Measurements from ENCODE around the gene USB1.

The USB1 gene

DNA sequence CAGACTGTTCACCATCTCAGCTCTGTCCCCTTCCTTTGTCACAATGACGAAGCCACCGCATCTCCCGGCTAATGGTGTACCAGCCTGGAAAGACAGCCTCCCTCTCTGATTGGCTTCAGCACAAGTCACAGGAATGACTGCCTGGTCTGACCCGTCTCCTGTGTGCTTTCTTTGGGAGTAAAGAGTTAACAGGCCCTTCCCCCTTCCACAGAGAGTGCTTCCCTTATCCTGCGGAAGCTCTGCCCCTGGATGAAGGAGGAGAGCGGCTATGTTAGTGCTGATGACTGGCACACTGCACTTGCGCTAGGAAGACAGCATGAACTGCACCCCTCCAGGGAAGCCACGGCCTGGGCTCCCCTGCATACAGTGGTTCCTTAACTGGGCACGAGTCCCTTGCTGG lies 11.3 kb downstream of the USB1 start:
- no peak for DNase-seq (ENCODE audit: low read depth)
- no peak overlapping the region for H3K4me3 ChIP-seq (ENCODE audit: low read length)
- TF ChIP-seq, protein P1, sequence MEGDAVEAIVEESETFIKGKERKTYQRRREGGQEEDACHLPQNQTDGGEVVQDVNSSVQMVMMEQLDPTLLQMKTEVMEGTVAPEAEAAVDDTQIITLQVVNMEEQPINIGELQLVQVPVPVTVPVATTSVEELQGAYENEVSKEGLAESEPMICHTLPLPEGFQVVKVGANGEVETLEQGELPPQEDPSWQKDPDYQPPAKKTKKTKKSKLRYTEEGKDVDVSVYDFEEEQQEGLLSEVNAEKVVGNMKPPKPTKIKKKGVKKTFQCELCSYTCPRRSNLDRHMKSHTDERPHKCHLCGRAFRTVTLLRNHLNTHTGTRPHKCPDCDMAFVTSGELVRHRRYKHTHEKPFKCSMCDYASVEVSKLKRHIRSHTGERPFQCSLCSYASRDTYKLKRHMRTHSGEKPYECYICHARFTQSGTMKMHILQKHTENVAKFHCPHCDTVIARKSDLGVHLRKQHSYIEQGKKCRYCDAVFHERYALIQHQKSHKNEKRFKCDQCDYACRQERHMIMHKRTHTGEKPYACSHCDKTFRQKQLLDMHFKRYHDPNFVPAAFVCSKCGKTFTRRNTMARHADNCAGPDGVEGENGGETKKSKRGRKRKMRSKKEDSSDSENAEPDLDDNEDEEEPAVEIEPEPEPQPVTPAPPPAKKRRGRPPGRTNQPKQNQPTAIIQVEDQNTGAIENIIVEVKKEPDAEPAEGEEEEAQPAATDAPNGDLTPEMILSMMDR (IDR thresholded peaks at IDR 0.05; ENCODE audit: insufficient read depth, low read depth, low read length, missing control alignments), result no peak

DNA sequence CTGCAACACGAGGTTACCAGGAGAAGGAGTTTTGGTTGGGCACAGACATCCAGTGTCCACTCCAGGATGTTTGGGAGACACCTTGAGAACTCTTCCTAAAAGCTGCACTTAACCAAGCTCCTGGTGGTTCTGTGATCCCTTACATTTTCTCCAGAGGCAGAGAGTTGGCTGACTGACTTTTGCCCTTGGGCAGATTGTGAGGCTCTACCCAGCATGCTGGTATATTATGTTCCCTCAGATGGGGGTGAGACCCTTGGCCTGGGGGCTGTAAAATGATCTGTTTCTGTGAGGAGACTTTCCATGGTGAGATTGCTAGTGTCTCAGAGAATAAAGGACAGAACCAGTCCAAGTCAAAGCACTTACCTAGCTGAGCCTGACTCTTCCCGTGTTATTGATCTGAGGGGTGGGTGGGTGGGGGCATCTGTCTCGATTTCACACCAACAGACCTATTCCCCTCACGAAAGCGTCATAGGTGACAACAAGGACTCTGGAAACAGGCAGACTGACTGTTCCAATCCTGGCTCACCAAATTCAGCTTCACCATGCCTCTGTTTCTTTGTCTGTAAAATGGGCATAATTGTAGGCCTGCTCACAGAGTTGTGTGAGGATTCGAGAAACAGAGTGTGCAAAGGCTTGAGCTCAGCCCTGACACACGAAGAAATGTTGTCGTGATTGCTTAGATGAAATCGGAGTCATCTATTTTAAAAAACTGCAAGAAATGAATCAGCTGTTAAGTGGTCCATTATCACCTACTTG lies 12.2 kb downstream of the USB1 start:
- DNase-seq (ENCODE audit: low read depth), result no peak
- H3K4me3 ChIP-seq (ENCODE audit: low read length), result no peak overlapping the region
- TF ChIP-seq, protein P1 (IDR thresholded peaks at IDR 0.05; ENCODE audit: insufficient read depth, low read depth, low read length, missing control alignments), result no peak

DNA sequence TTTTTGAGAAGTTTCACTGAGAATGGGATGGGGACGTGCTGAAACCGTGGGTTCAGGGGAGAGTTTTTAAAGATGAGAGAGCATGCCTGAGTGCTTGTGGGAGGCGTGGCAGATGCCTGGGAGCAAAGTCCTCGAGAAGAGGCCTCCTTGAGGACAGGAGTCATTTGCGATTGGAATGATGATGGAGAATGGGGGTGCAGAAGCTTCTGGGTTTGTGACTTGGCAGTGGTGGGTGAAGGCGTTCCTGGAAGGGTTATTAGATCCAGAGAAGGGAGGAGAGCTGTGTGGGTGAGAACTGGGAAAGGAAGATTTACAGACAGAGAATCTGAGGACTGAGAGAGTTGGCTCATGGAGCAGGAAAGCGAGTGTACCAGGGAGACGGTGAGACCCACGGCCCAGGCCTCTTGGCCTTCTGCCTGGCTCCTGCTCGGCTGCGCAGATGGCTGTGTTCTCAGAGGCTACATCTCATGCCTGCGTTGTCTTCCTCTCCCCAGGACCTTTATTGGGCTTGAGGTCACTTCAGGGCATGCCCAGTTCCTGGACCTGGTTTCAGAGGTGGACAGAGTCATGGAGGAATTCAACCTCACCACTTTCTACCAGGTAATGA lies 15.7 kb downstream of the USB1 start:
- H3K4me3 ChIP-seq (ENCODE audit: low read length), result no peak overlapping the region
- TF ChIP-seq, protein P1 (IDR thresholded peaks at IDR 0.05; ENCODE audit: insufficient read depth, low read depth, low read length, missing control alignments), result no peak
- no peak for DNase-seq (ENCODE audit: low read depth)

DNA sequence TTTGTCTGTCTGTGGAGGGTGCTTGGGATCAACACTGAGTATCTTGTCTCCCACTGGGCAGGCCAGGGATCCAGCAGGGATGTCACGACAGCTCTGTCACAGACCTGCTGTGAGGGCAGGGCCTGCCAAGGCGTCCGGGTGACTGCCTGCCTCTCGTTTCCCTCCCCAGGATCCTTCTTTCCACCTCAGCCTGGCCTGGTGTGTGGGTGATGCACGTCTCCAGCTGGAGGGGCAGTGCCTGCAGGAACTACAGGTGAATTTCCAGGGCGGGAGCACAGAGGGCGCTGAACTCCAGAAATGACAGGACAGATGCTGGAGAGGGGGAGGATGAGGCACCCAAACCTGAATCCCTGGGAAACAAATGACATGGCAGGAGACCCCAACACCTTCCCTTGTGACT lies 17.6 kb downstream of the USB1 start:
- TF ChIP-seq, protein P1 (IDR thresholded peaks at IDR 0.05; ENCODE audit: insufficient read depth, low read depth, low read length, missing control alignments), result no peak
- DNase-seq (ENCODE audit: low read depth), result no peak

DNA sequence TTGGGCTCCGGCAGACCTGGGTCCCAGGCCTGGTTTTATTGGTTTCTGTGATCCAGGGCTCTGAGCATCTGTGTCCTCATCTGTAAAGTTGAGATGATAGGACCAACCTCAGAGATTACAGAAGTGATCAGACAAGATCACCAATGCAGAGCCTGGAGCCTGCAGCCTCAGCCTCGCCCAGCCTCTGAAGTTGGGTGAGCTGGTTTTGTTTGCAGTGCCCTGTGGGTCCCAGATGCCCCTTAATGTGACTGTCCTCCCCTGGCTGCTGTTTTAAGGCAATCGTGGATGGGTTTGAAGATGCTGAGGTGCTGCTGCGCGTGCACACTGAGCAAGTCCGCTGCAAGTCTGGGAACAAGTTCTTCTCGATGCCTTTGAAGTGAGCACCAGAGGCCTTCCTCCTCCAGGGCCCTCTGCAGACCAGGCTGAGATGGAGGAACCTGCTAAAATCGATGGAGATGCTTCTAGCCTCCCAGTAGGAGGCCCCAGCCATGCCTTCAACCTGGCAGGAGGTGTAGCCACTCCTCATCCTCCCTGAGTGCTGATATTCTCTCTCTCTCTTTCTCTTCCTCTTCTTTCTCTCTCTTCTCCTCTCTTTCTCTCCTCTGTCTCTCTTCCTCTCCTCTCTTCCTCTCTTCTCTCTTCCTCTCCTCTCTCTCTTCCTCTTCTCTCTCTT lies 18.8 kb downstream of the USB1 start:
- no peak overlapping the region for H3K4me3 ChIP-seq (ENCODE audit: low read length)
- DNase-seq (ENCODE audit: low read depth), result no peak

More for the DNA sequence above, 17.6 kb downstream of the USB1 start:
- H3K4me3 ChIP-seq (ENCODE audit: low read length), result no peak overlapping the region

DNA sequence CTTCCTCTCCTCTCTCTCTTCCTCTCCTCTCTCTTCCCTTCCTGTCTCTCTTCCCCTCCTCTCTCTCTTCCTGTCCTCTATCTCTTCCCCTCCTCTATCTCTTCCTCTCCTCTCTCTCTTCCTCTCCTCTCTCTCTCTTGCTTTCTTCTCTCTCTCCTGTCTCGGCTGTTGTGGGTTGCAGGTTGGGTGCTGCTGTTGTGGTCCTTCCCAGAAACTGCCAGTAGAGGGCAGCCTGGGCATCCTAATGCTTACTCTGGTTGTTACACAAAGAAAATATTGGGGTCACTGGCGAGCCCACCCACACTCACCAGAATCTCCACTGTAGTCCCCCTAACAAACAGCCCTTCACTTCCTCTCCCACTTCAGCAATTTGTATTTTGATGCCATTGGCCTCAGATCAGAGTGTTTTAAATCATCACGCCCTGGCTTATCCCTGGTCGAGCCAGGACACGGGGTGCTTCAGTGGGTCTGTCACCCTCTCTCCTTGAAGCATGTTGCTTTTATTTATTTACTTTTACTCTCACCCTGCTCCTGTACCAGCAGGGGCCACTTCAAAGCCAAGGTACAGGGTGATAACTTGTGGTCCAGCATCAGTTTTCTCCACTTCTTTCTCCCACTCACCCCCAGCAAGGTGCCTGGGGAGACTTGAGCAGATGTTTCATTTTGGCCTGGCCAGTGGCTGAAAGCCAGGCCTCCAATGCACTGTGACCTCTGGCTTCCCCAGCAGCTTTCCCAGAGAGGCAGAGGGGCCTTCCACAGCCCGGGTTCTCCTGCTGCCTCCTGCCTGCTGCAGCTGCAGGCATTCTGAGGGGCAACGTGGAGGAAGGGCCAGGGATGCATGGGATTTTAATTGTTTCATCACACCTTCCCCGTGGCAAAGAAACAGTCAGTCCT lies 19.7 kb downstream of the USB1 start:
- TF ChIP-seq, protein P1 (IDR thresholded peaks at IDR 0.05; ENCODE audit: insufficient read depth, low read depth, low read length, missing control alignments), result peak; percentile 88
- no peak overlapping the region for H3K4me3 ChIP-seq (ENCODE audit: low read length)
- DNase-seq (ENCODE audit: low read depth), result peak; percentile 55

More for the DNA sequence above, 18.8 kb downstream of the USB1 start:
- TF ChIP-seq, protein P1 (IDR thresholded peaks at IDR 0.05; ENCODE audit: insufficient read depth, low read depth, low read length, missing control alignments), result no peak

All from epithelial cell of esophagus (primary cell).